ENCODE measurements around the gene SND1.

DNA sequence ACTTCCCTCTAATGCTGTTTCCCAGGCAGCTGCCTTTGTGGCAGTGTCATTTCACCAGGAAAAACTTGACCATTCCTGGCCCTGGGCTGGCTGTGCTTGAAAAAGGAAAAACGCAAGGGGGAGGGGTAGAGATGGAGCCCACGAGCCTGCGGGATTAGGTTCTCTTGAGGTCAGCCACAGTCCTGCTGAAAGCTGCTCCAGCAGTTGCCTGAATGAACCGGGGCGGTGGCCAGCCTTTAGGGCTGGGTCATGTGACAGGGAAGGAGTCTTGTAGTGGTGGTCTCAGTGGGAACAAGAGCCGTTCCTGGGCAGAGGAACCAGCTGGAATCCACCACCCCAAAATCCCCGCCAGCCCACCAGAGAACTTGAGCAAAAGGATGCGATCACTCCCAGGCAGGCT, 430.4 kb downstream of the SND1 start:
- TF ChIP-seq, protein P1, sequence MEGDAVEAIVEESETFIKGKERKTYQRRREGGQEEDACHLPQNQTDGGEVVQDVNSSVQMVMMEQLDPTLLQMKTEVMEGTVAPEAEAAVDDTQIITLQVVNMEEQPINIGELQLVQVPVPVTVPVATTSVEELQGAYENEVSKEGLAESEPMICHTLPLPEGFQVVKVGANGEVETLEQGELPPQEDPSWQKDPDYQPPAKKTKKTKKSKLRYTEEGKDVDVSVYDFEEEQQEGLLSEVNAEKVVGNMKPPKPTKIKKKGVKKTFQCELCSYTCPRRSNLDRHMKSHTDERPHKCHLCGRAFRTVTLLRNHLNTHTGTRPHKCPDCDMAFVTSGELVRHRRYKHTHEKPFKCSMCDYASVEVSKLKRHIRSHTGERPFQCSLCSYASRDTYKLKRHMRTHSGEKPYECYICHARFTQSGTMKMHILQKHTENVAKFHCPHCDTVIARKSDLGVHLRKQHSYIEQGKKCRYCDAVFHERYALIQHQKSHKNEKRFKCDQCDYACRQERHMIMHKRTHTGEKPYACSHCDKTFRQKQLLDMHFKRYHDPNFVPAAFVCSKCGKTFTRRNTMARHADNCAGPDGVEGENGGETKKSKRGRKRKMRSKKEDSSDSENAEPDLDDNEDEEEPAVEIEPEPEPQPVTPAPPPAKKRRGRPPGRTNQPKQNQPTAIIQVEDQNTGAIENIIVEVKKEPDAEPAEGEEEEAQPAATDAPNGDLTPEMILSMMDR (conservative IDR thresholded peaks at IDR 0.05; ENCODE audit: low read depth, low read length): no peak
- no peak for TF ChIP-seq EZH2 (IDR thresholded peaks at IDR 0.05; ENCODE audit: low read length, unreplicated experiment)

All from PC-3 (cell line).